ENCODE results near the gene TTC38.
"Not testable (repeated sequence)": the region's sequence is repeated elsewhere in the genome, so short reads cannot be mapped to it uniquely, and the experiment has no call there.

Gene TTC38

GRCh38 chr22:46297151-46297812, 29.5 kb downstream of the TTC38 start:
- DNase-seq = peak in 1 of 5 donors; percentile 34

GRCh38 chr22:46299101-46299500, 31.3 kb downstream of the TTC38 start:
- DNase-seq = no peak

- no peak for DNase-seq
Observed at GRCh38 chr22:46300491-46300890, 32.7 kb downstream of the TTC38 start.

GRCh38 chr22:46303347-46303965, 35.6 kb downstream of the TTC38 start:
- DNase-seq = no peak

GRCh38 chr22:46308283-46308988, 40.6 kb downstream of the TTC38 start:
- no peak for DNase-seq

GRCh38 chr22:46309526-46310085, 41.8 kb downstream of the TTC38 start:
- no peak for DNase-seq

- DNase-seq = no peak
Observed at GRCh38 chr22:46312056-46312455, 44.2 kb downstream of the TTC38 start.

- not testable (repeated sequence) for DNase-seq
Observed at GRCh38 chr22:46312848-46313247, 45.0 kb downstream of the TTC38 start.

GRCh38 chr22:46315976-46316375, 48.2 kb downstream of the TTC38 start:
- DNase-seq = no peak

GRCh38 chr22:46317646-46318045, 49.8 kb downstream of the TTC38 start:
- DNase-seq = no peak

GRCh38 chr22:46318576-46318975, 50.8 kb downstream of the TTC38 start:
- no peak for DNase-seq

- DNase-seq = no peak
Observed at GRCh38 chr22:46319319-46319718, 51.5 kb downstream of the TTC38 start.

- DNase-seq = no peak
Observed at GRCh38 chr22:46320166-46320710, 52.4 kb downstream of the TTC38 start.

- no peak for DNase-seq
Observed at GRCh38 chr22:46320716-46321386, 53.0 kb downstream of the TTC38 start.

GRCh38 chr22:46322711-46323110, 54.9 kb downstream of the TTC38 start:
- DNase-seq = no peak

GRCh38 chr22:46323162-46323561, 55.4 kb downstream of the TTC38 start:
- DNase-seq = no peak

GRCh38 chr22:46326066-46326680, 58.4 kb downstream of the TTC38 start:
- DNase-seq = no peak

- no peak for DNase-seq
Observed at GRCh38 chr22:46327691-46328465, 60.1 kb downstream of the TTC38 start.

GRCh38 chr22:46328797-46329196, 61.0 kb downstream of the TTC38 start:
- DNase-seq = no peak

GRCh38 chr22:46329616-46330015, 61.8 kb downstream of the TTC38 start:
- DNase-seq = no peak

GRCh38 chr22:46330426-46330825, 62.6 kb downstream of the TTC38 start:
- no peak for DNase-seq

- no peak for DNase-seq
Observed at GRCh38 chr22:46331496-46331895, 63.7 kb downstream of the TTC38 start.
